Dermis blood vessel endothelial cell (primary cell): ENCODE data around the gene KCNH6. TPM values are rescaled to one million over a fixed set of nuclear protein-coding genes. Genes with fewer than 3 reads are reported as not detected.

ENCODE experiments used
- DNase-seq: peaks from one replicate; pipeline ENCODE4 v3.0.0; 2010
- total RNA-seq: library from RNA; depleted of rRNA; stranded (reverse); fragments of >200 nt; gene quantifications from 2 replicates; pipeline ENCODE4 v1.2.3, GENCODE V29; 2014

KCNH6 gene
- 0.05 TPM in 1 of 2 replicates, not detected in the other for total RNA-seq

- DNase-seq, result no peak
Observed at GRCh38 chr17:63523253-63523855, at the start of gene KCNH6. KCNH6 (plus strand) TSS chr17:63523358; CDS start chr17:63523414, 56 bp downstream.

GRCh38 chr17:63474174-63474573, 49.0 kb upstream of the KCNH6 start:
- DNase-seq, result peak; percentile 96

GRCh38 chr17:63474586-63475460, 48.3 kb upstream of the KCNH6 start:
- DNase-seq, result peak; percentile 70

- no peak for DNase-seq
Observed at GRCh38 chr17:63475491-63476412, 47.4 kb upstream of the KCNH6 start.

GRCh38 chr17:63476459-63476853, 46.7 kb upstream of the KCNH6 start:
- DNase-seq, result peak; percentile 40

GRCh38 chr17:63476854-63477479, 46.2 kb upstream of the KCNH6 start, which contains the start of gene ACE:
ACE (plus strand) TSS chr17:63477061; CDS start chr17:63477095, 34 bp downstream.
- DNase-seq, result peak; percentile 63

- peak; percentile 24 for DNase-seq
Observed at GRCh38 chr17:63477480-63478440, 45.4 kb upstream of the KCNH6 start.

GRCh38 chr17:63478814-63479494, 44.2 kb upstream of the KCNH6 start:
- peak; percentile 94 for DNase-seq

GRCh38 chr17:63479495-63480184, 43.5 kb upstream of the KCNH6 start:
- no peak for DNase-seq

GRCh38 chr17:63480192-63480784, 42.9 kb upstream of the KCNH6 start:
- no peak for DNase-seq

- no peak for DNase-seq
Observed at GRCh38 chr17:63480826-63481487, 42.2 kb upstream of the KCNH6 start.

GRCh38 chr17:63481488-63481870, 41.7 kb upstream of the KCNH6 start:
- no peak for DNase-seq

- DNase-seq, result no peak
Observed at GRCh38 chr17:63482509-63482908, 40.6 kb upstream of the KCNH6 start.

GRCh38 chr17:63483038-63483437, 40.1 kb upstream of the KCNH6 start:
- no peak for DNase-seq

GRCh38 chr17:63483655-63484575, 39.2 kb upstream of the KCNH6 start:
- no peak for DNase-seq

GRCh38 chr17:63486317-63487013, 36.7 kb upstream of the KCNH6 start:
- DNase-seq, result no peak

- no peak for DNase-seq
Observed at GRCh38 chr17:63487014-63487339, 36.2 kb upstream of the KCNH6 start.
